Lower lobe of right lung (tissue), 2 donors: ENCODE measurements around the gene DCAF17. TPM values are rescaled to one million over a fixed set of nuclear protein-coding genes. Genes with fewer than 3 reads are reported as not detected.
"Not testable (repeated sequence)": the region's sequence is repeated elsewhere in the genome, so short reads cannot be mapped to it uniquely, and the experiment has no call there.

ENCODE experiments used
- ATAC-seq, 2 donors: fragments of 200-7000 bp; cut with Tn5 transposase; one replicate each; pipeline ENCODE4 v1.9.1; 2020 to 2022; ENCODE audit warnings: mild to moderate bottlenecking in 2 of 2, moderate library complexity in 2 of 2
- DNase-seq: peaks from one replicate; pipeline ENCODE4 v3.0.0-alpha.2; 2020
- H3K27ac ChIP-seq: fragments of 200-600 bp; one replicate; pipeline ENCODE4 v1.8.0; 2022
- H3K27me3 ChIP-seq: fragments of 200-600 bp; one replicate; pipeline ENCODE4 v1.8.0; 2022; ENCODE audit warnings: low read depth
- H3K36me3 ChIP-seq: fragments of 200-600 bp; one replicate; pipeline ENCODE4 v1.8.0; 2022; ENCODE audit warnings: mild to moderate bottlenecking
- H3K4me1 ChIP-seq: fragments of 200-600 bp; one replicate; pipeline ENCODE4 v1.8.0; 2022
- H3K4me3 ChIP-seq: fragments of 200-600 bp; one replicate; pipeline ENCODE4 v1.8.0; 2022; ENCODE audit warnings: mild to moderate bottlenecking
- H3K9me3 ChIP-seq: fragments of 200-600 bp; one replicate; pipeline ENCODE4 v1.8.0; 2022
- intact Hi-C: fragments of 100-400 bp; cut with DNase I; formaldehyde crosslinking; loops from one replicate; pipeline ENCODE4 v1.11.0; 2022
- total RNA-seq: library from RNA; stranded (reverse); fragmentation: NEBNext Ultra II Directional; extraction: Animal tissue kit (Norgen Biotek cat#: 25700); gene quantifications from one replicate; pipeline ENCODE4 v1.2.1, GENCODE V29; 2021
- TF ChIP-seq, protein P1 (sequence below): fragments of 200-600 bp; IDR thresholded peaks from one replicate; pipeline ENCODE4 v1.8.0; 2022; ENCODE audit warnings: antibody characterized with exemption, mild to moderate bottlenecking
- donor health status: DM: no; HTN: yes; CAD: no; lungs with severe emphysema.

The DCAF17 gene
- total RNA-seq, 1 donor from 2014 or later: 15.6 TPM

- ATAC-seq: no peak
- intact Hi-C loops: no loop called here
- Histone ChIP-seq H3K9me3 (no peaks in the 10 kb centered on the region), H3K27me3 (no peaks in the 10 kb centered on the region), H3K4me1 (no peaks in the 10 kb centered on the region), H3K4me3 (no peak overlapping the region), H3K27ac (no peak overlapping the region), H3K36me3 (no peaks in the 10 kb centered on the region)
- no peak for DNase-seq
- TF ChIP-seq, protein P1, sequence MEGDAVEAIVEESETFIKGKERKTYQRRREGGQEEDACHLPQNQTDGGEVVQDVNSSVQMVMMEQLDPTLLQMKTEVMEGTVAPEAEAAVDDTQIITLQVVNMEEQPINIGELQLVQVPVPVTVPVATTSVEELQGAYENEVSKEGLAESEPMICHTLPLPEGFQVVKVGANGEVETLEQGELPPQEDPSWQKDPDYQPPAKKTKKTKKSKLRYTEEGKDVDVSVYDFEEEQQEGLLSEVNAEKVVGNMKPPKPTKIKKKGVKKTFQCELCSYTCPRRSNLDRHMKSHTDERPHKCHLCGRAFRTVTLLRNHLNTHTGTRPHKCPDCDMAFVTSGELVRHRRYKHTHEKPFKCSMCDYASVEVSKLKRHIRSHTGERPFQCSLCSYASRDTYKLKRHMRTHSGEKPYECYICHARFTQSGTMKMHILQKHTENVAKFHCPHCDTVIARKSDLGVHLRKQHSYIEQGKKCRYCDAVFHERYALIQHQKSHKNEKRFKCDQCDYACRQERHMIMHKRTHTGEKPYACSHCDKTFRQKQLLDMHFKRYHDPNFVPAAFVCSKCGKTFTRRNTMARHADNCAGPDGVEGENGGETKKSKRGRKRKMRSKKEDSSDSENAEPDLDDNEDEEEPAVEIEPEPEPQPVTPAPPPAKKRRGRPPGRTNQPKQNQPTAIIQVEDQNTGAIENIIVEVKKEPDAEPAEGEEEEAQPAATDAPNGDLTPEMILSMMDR: no peak
Observed at GRCh38 chr2:171487803-171488259, 53.8 kb downstream of the DCAF17 start.

DNA sequence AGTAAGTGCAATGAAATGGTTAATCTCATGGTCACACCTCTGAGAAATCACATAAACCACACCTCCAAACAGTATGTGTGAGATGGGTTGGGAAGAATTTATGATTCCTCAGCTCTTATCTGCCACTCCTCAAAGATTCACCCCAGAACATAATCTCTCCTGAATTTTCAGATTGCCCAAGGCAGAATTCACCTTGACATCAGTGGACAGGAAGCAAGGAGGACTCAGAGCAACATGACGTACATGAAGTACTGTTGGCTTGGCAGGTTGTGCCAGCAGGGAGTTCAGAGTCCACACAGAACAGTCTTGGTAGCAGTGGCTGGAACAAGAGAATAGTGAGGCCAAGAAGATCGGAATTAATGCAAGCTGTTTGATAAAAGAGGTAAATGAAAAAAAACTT is 56.6 kb downstream of the DCAF17 start:
- Histone ChIP-seq H3K27ac (no peak overlapping the region), H3K4me1 (no peaks in the 10 kb centered on the region), H3K4me3 (no peak overlapping the region), H3K36me3 (no peaks in the 10 kb centered on the region), H3K27me3 (no peaks in the 10 kb centered on the region), H3K9me3 (no peaks in the 10 kb centered on the region)
- TF ChIP-seq, protein P1: no peak
- no peak for DNase-seq
- intact Hi-C loops: no loop called here
- ATAC-seq: no peak

GRCh38 chr2:171491292-171491691 is 57.3 kb downstream of the DCAF17 start:
- Histone ChIP-seq H3K9me3 (no peaks in the 10 kb centered on the region), H3K4me3 (no peak overlapping the region), H3K27me3 (no peaks in the 10 kb centered on the region), H3K4me1 (no peaks in the 10 kb centered on the region), H3K36me3 (no peaks in the 10 kb centered on the region), H3K27ac (no peak overlapping the region)
- TF ChIP-seq, protein P1: no peak
- DNase-seq: no peak
- intact Hi-C loops: no loop called here
- ATAC-seq: no peak

DNA sequence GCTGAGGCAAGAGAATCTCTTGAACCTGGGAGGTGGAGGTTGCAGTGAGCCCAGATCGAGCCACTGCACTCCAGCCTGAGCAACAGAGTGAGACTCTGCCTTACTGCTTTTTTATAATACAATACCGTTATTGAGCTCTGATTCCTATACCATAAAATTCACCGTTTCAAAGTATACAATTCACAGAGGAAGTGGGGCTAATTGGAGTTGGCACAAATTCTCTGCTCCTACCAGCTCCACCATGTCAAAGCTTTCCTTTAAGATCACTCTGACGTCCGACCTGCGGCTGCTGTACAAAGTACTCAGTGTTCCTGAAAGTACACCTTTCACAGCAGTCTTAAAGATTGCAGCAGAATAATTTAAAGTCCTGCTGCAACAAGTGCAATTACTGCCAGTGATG is 58.6 kb downstream of the DCAF17 start:
- Histone ChIP-seq H3K27ac (no peak overlapping the region), H3K4me1 (no peaks in the 10 kb centered on the region), H3K4me3 (no peak overlapping the region), H3K36me3 (no peaks in the 10 kb centered on the region), H3K27me3 (no peaks in the 10 kb centered on the region), H3K9me3 (no peaks in the 10 kb centered on the region)
- DNase-seq: no peak
- TF ChIP-seq, protein P1: no peak
- intact Hi-C loops: no loop called here
- ATAC-seq: no peak

DNA sequence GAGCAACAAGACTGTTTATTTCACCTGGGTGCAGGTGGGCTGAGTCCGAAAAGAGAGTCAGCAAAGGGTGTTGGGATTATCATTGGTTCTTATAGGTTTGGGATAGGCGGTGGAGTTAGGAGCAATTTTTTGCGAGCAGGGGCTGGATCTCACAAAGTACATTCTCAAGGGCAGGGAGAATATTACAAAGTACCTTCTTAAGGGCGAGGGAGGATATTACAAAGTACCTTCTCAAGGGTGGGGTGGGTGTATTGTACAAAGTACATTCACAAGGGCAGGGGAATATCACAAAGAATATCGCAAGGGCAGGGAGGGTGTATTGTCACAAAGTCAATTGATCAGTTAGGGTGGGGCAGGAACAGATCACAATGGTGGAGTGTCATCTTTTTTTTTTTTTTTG is 63.6 kb downstream of the DCAF17 start:
- H3K27ac ChIP-seq, H3K4me1 ChIP-seq, H3K27me3 ChIP-seq, intact Hi-C loops, H3K4me3 ChIP-seq, H3K36me3 ChIP-seq, DNase-seq, ATAC-seq, H3K9me3 ChIP-seq: not testable (repeated sequence)

- no peak for ATAC-seq
- Histone ChIP-seq H3K27me3 (no peaks in the 10 kb centered on the region), H3K27ac (no peak overlapping the region)
Observed at GRCh38 chr2:171505374-171505773, 71.3 kb downstream of the DCAF17 start.

More at GRCh38 chr2:171505374-171505773, 71.3 kb downstream of the DCAF17 start:
- TF ChIP-seq, protein P1: no peak
- DNase-seq: no peak
- intact Hi-C loops: no loop called here
- Histone ChIP-seq H3K4me3 (no peak overlapping the region), H3K9me3 (no peaks in the 10 kb centered on the region), H3K4me1 (no peaks in the 10 kb centered on the region), H3K36me3 (no peaks in the 10 kb centered on the region)
